HCT116 (cell line): ENCODE results near the gene BRPF3. TPM values are rescaled to one million over a fixed set of nuclear protein-coding genes. Genes with fewer than 3 reads are reported as not detected.
A peak's percentile ranks its signal among the peaks of the same experiment; 100 is the strongest.

ENCODE experiments used
- ATAC-seq: fragments of 200-7000 bp; cut with Tn5 transposase; 2 replicates; pipeline ENCODE4 v1.9.1; 2020; ENCODE audit warnings: mild to moderate bottlenecking, moderate library complexity
- BruUV-seq: library from RNA; stranded (reverse); fragments of 400-500 nt; replicated peaks from 2 replicates; lab custom pipeline; 2021; lab: Mats Ljungman, UMichigan
- CTCF ChIA-PET: fragments of 300-600 bp; sonication (Branson Sonifier 250); formaldehyde crosslinking; loops from one replicate; lab custom pipeline; 2021; ENCODE audit warnings: antibody characterized with exemption; lab: Charles Lee
- POLR2A ChIA-PET: fragments of 300-600, 350-600 bp; sonication (Branson Sonifier 250); formaldehyde crosslinking; loops from one replicate; lab custom pipeline; 2021; ENCODE audit warnings: antibody characterized with exemption; lab: Charles Lee
- RAD21 ChIA-PET, 2 experiments: fragments of 300-600 bp; sonication (Branson Sonifier 250); formaldehyde crosslinking; loops; one replicate each; lab custom pipeline; 2023; ENCODE audit warnings: low total read pairs in 2 of 2; ENCODE audit not compliant: uncharacterized antibody in 2 of 2, unreplicated experiment in 2 of 2, low non-redundant PET in 1 of 2; lab: Charles Lee
- DNase-seq: peaks from one replicate; pipeline ENCODE4 v3.0.0-alpha.2; 2010; ENCODE audit warnings: low read depth, low spot score
- H2AFZ ChIP-seq: fragments of 200-600 bp; shearing (Covaris generic), sonication (generic); 2 replicates; pipeline ENCODE4 v1.6.1; 2017; ENCODE audit warnings: low read depth, mixed run types, mixed read lengths, antibody characterized with exemption, low read length; ENCODE audit not compliant: poor library complexity, severe bottlenecking
- H3K27ac ChIP-seq: 2 replicates; pipeline ENCODE4 v1.5.1; 2012; ENCODE audit warnings: low read depth, low read length
- H3K27me3 ChIP-seq: fragments of 200-600 bp; sonication (generic); 2 replicates; pipeline ENCODE4 v1.6.1; 2016; ENCODE audit warnings: mixed run types, low read length, mixed read lengths; ENCODE audit not compliant: insufficient read depth
- H3K36me3 ChIP-seq, 2 experiments: fragments of 200-500 bp in 1 of 2; fragments of 200-600 bp in 1 of 2; sonication (Bioruptor generic) in 1 of 2; sonication (generic) in 1 of 2; 2 replicates each; pipeline versions ENCODE4 v1.5.1 to v1.6.1; 2014 to 2016; ENCODE audit warnings: low read length in 2 of 2, inconsistent platforms in 1 of 2, mixed read lengths in 1 of 2, mixed run types in 1 of 2; ENCODE audit not compliant: insufficient read depth in 2 of 2, control insufficient read depth in 1 of 2
- H3K4me1 ChIP-seq, 2 experiments: fragments of 200-600 bp in 1 of 2; sonication (generic) in 1 of 2; 2 replicates each; pipeline versions ENCODE4 v1.5.1 to v1.6.1; 2012 to 2017; ENCODE audit warnings: low read length in 2 of 2, inconsistent platforms in 1 of 2, mild to moderate bottlenecking in 1 of 2, mixed read lengths in 1 of 2, mixed run types in 1 of 2, moderate library complexity in 1 of 2; ENCODE audit not compliant: insufficient read depth in 2 of 2, control insufficient read depth in 1 of 2
- H3K4me2 ChIP-seq: fragments of 200-600 bp; sonication (generic); 2 replicates; pipeline ENCODE4 v1.6.1; 2017; ENCODE audit warnings: mixed run types, low read length, mixed read lengths
- H3K4me3 ChIP-seq, 2 experiments: fragments of 200-600 bp in 1 of 2; sonication (generic) in 1 of 2; replicated peaks in 1 of 2; 2 replicates each; pipeline ENCODE4 v1.5.1; 2011 to 2016; ENCODE audit warnings: low read length in 2 of 2, control low read depth in 1 of 2, low read depth in 1 of 2, mild to moderate bottlenecking in 1 of 2, mixed read lengths in 1 of 2, mixed run types in 1 of 2
- H3K79me2 ChIP-seq: fragments of 200-600 bp; sonication (generic); 2 replicates; pipeline ENCODE4 v1.6.1; 2017; ENCODE audit warnings: mild to moderate bottlenecking, mixed run types, low read length, moderate library complexity, mixed read lengths; ENCODE audit not compliant: insufficient read depth
- H3K9ac ChIP-seq: fragments of 200-600 bp; sonication (generic); 2 replicates; pipeline ENCODE4 v1.6.1; 2016; ENCODE audit warnings: low read length, mixed read lengths
- H3K9me2 ChIP-seq: fragments of 200-600 bp; sonication (generic), shearing (Covaris generic); 2 replicates; pipeline ENCODE4 v1.6.1; 2017; ENCODE audit warnings: mixed run types, mild to moderate bottlenecking, moderate library complexity; ENCODE audit not compliant: insufficient read depth
- H3K9me3 ChIP-seq, 2 experiments: fragments of 200-500 bp in 1 of 2; fragments of 200-600 bp in 1 of 2; sonication (Bioruptor generic) in 1 of 2; sonication (generic) in 1 of 2; 2 replicates each; pipeline ENCODE4 v1.6.1; 2014 to 2017; ENCODE audit warnings: low read length in 2 of 2, mixed read lengths in 2 of 2, inconsistent platforms in 1 of 2, low read depth in 1 of 2, mild to moderate bottlenecking in 1 of 2, mixed run types in 1 of 2, moderate library complexity in 1 of 2; ENCODE audit not compliant: control insufficient read depth in 1 of 2, insufficient read depth in 1 of 2
- H4K20me1 ChIP-seq: fragments of 200-600 bp; sonication (generic), shearing (Covaris generic); 2 replicates; pipeline ENCODE4 v1.6.1; 2017; ENCODE audit warnings: mixed run types, mild to moderate bottlenecking, moderate library complexity; ENCODE audit not compliant: insufficient read depth
- EZH2 ChIP-seq: fragments of 200-600 bp; sonication (generic); IDR thresholded peaks from 2 replicates; pipeline ENCODE4 v1.6.1; 2017; ENCODE audit warnings: antibody characterized with exemption, mixed run types
- JUND ChIP-seq: IDR thresholded peaks from 2 replicates; pipeline ENCODE4 v1.6.1; 2012
- POLR2A ChIP-seq: IDR thresholded peaks from 2 replicates; pipeline ENCODE4 v1.7.0; 2011; ENCODE audit warnings: borderline replicate concordance; ENCODE audit not compliant: insufficient read depth, insufficient read length; ENCODE audit errors: extremely low read depth
- SRF ChIP-seq: IDR thresholded peaks from 2 replicates; pipeline ENCODE4 v1.6.1; 2012; ENCODE audit warnings: low read depth
- ZFX ChIP-seq: fragments of 450-650 bp; IDR thresholded peaks from 2 replicates; pipeline ENCODE4 v1.6.1; 2017
- intact Hi-C: fragments of 100-400 bp; cut with micrococcal nuclease; formaldehyde crosslinking; loops from 2 replicates; pipeline ENCODE4 v1.10.0; 2022
- total RNA-seq: library from RNA; stranded (reverse); gene quantifications from one replicate; pipeline ENCODE4 v1.2.1, GENCODE V29; 2021; ENCODE audit not compliant: unreplicated experiment

Gene BRPF3
- total RNA-seq, 1 experiment from 2014 or later: 20.3 TPM

DNA sequence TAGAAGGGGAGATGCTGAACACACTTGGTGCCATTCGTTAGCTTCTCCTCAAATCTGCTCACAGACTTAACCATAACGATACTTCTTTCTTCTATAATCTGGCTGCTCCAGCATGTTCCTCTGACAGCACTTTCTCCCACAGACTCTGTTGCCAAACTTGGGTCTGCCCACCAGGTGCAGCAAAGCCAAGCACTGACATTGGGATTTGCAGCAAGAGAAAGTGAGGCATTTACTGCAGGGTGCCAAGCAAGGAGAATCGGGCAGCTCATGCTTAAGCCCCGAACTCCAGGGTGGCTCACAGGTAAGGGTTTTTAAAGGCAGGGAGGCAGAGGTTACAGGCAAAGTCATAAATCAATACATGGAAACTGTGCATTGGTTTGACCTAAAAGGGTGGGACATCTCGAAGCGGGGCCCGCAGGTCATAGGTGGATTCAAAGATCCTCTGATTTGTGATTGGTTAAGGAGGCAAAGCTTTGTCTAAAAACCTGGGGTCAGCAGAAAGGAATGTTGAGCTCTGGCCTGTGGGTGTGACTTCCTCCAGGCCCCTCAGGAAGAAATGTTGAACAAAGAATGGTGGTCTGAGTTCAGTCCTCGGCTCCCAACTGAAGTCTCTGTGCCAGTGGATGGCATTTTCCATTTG lies 48.2 kb downstream of the BRPF3 start:
- TF ChIP-seq SRF (no peak), POLR2A (peak; percentile 71)
- H3K36me3 ChIP-seq: no peaks in the 10 kb centered on the region
- H3K4me1 ChIP-seq: peaks cover 0 to 13% of the 10 kb centered on the region in 2 experiments; a peak in 2 of 4 replicates
- ATAC-seq (peak; percentile 63), DNase-seq (peak; percentile 23)
- ChIA-PET CTCF (interaction anchor here (0.9 kb wide), 1 partner anchor 57 kb away, joined by 3 read pairs; no protein-coding TSS in a partner anchor), POLR2A (no interaction called here), RAD21 (no interaction called here)
- H3K9me3 ChIP-seq: no peaks in the 10 kb centered on the region
- H2AFZ ChIP-seq: no peak overlapping the region
- intact Hi-C loops: no loop called here
- no TSS peak for BruUV-seq
- H4K20me1 ChIP-seq: no peaks in the 10 kb centered on the region
- H3K4me2 ChIP-seq: peak overlapping the region; percentile 19; the same call in 1 of the 2 replicates
- H3K4me3 ChIP-seq: no peak overlapping the region
- H3K27me3 ChIP-seq: no peaks in the 10 kb centered on the region
- no peak overlapping the region for H3K9ac ChIP-seq
- H3K9me2 ChIP-seq: no peaks in the 10 kb centered on the region
- H3K27ac ChIP-seq: no peak overlapping the region
- no peaks in the 10 kb centered on the region for H3K79me2 ChIP-seq

- peaks cover 0 to 13% of the 10 kb centered on the region in 2 experiments; a peak in 2 of 4 replicates for H3K4me1 ChIP-seq
- no peaks in the 10 kb centered on the region for H3K27me3 ChIP-seq
- intact Hi-C loops: no loop called here
- no peaks in the 10 kb centered on the region for H3K36me3 ChIP-seq
- H3K79me2 ChIP-seq: no peaks in the 10 kb centered on the region
- no peaks in the 10 kb centered on the region for H3K9me2 ChIP-seq
- DNase-seq (no peak), ATAC-seq (no peak)
- H3K27ac ChIP-seq: no peak overlapping the region
- H3K4me2 ChIP-seq: no peak overlapping the region
- no peak overlapping the region for H3K4me3 ChIP-seq
- no peak overlapping the region for H3K9ac ChIP-seq
- no TSS peak for BruUV-seq
- H2AFZ ChIP-seq: no peak overlapping the region
- TF ChIP-seq JUND (no peak), POLR2A (peak; percentile 14), EZH2 (no peak), ZFX (no peak)
- RAD21 ChIA-PET: no interaction called here
- H3K9me3 ChIP-seq: no peaks in the 10 kb centered on the region
- POLR2A ChIA-PET: no interaction called here
- CTCF ChIA-PET: interaction anchor here (0.9 kb wide), 1 partner anchor 57 kb away, joined by 3 read pairs; no protein-coding TSS in a partner anchor
- H4K20me1 ChIP-seq: no peaks in the 10 kb centered on the region
Observed at GRCh38 chr6:36245572-36246061, 49.1 kb downstream of the BRPF3 start.
